GM04503 (cell line): Measurements from ENCODE around the gene MYL2.

ENCODE experiments used
- DNase-seq: peaks from one replicate; pipeline ENCODE4 v3.0.0-alpha.2; 2012; ENCODE audit warnings: low read depth

Gene MYL2

DNA sequence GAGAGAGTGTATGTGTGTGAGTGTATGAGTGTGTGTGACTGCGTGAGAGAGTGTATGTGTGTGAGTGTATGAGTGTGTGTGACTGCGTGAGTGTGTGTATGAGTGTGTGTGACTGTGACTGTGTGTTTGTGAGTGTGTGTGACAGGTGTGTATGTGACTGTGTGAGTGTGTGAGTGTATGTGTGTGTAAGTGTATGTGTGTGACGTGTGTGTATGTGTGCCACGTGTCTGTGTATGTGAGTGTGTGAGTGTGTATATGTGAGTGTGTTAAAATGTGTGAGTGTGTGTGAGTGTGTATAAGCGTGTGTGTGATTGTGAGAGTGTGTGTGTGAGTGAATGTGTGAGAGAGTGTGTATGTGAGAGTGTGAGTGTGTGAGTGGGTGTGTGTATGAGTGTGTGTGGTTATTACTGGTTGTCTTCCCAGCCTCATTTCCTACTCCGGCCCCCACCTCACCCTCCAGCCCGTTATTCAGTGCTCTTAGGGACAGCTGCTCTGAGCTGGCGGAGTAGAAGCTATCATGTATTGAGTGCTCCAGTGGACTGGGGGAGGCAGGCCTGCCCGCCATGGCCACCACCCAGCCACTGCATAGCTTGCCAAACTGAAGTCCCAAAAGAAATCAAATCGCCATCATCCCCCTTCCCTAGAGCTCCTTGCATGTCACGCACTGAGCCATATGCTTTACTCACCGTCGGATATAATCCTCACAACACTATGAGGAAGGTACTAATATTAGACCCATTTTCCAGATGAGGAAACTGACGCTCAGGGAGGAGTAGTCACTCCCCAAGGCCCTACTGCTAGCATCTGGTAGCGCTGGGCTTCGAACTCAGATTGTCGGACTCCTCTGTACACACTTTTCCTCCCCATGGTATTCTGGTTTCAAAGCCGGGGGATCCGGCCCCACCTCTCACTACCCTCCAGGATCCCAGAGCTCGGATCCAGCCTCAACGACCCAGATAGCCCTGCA, 10.3 kb upstream of the MYL2 start:
- no peak for DNase-seq

DNA sequence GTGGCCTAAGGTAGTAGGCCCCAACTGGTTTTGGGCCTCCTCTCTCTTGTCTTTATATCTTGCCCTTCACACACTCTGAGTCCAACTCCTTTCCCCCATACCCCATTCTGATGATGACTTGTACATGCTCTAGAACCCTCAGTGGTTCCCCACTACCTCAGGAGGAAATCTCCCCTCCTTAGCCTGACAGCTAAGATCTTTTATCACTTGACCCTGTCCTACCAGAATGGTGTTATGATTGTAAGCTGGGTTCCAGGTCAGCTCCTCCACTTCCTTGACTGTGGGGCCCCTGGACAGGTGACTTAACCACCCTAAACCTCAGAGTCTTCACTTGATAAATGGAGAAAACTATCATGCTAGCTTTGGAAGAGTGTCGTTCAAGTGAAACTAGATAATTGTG, 9.4 kb upstream of the MYL2 start:
- no peak for DNase-seq

DNA sequence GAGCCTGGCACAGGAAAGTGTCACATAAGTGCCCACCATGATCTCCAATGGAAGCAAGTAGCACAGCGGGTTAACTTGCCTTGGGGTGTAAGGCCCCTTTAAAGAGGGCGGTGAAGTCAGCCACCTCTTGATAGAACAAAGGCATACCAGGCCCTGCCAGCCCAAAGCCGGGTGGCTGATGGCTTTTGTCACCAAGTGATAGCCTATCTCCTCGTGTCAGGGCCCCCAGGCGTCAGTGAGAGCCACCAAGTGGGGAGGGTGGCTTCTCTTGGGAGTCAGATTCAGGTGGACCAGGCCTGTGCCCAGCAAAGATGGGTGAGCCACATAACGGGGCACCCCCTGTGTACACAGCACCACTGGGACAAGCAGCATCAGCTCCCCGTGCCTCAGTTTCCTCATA, 8.3 kb upstream of the MYL2 start:
- no peak for DNase-seq

DNA sequence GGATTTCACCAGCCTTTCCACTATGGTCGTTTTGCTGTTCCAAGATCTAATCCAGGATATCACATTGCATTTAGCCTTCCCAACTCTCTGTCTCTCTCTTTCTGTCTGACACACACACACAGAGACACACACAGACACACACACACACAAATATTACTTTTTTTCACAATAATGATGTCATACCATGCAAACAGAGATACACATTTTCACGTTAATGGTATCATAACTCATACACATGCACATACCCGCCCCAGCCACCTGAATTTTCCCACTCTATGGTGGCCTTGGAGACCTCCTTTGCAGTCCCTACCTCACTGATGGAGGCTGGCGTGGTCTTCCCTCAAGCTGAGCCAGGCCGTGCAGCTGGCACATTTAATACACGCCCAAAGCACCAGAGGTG, 7.2 kb upstream of the MYL2 start:
- no peak for DNase-seq

DNA sequence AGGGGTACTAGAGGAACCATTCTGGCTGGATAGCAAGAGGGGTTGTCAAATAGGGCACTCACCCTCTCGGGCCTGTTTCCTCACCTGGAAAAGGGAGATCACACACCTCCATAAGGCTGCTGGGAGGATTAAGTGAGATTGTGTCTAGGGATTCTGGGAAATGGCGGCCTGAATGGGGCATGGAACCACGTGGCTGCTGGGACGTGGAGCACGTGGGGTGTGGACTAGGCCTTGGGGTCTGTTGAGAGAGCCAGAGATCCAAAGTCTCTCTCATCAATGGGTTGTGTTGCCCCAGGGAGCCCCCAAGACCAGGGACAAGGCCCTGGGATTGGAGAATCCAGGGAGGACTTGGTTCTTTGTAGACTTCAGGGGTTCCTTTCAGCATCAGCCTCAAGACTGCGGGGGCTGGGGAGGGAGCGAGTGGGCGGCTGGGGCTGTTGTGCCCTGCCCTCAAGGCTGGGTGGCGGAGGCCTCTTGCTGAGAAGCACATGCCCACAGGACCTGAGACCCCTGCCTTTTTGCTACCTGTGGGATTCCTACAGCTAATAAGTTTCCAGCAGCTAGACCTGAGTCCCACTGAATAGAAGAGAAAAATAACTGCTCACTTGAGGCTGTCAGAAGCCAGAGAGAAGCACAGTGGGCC, 3.4 kb upstream of the MYL2 start:
- DNase-seq, result no peak

DNA sequence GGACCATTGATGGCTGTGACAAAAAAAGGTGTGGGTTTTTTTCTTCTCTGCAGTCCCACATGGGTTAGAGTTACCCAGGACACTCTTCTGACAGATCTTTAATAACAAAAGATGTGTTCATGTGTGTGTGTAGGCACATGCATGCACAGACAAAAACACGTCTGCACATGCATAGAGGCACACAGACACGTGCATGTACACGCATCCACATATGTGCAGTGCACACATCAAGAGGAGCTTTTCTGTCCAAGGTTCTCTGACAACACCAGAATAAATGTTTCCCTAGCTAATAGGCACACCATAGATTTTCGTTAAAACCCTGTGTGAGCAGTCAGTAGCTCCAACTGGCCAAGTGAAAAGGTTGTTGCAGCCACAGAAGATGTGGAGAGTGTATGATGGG, 2.8 kb upstream of the MYL2 start:
- no peak for DNase-seq

DNA sequence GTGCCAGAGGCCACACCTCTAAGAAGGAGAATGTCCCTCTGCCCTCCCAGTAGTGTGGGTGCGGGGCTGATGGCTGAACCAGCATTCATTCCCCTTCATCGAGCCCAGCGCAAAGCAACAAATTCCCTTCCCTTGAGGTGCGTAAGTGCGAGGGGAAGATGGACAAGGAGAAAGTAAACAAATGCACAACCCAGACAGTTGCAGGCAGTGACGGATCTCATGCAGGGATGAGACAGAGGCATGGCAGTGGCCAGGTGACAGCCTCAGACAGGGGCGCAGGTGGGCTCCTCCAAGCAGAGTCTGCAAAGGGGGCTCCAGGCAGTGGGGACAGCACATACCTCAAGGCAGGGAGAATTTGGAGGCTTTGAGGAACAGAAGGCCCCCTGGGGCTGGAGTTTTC, 2.3 kb upstream of the MYL2 start:
- no peak for DNase-seq

DNA sequence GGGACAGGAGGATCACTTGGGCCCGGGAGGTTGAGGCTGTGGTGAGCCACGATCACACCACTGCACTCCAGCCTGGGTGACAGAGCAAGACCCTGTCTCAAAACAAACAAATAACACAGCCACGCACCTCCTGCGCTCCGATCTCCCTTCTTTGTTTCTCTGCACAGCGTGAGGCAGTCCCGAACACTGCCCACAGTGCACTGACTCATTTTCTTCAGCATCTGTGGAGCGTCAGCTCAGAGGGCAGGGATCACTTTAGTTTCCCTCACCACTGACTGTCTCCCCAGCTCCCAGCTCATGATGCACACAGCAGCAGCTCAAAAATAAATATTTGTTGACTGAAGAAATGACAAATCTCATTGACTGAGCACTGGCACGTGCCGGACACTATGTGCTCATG, 883 bp upstream of the MYL2 start:
- no peak for DNase-seq

DNA sequence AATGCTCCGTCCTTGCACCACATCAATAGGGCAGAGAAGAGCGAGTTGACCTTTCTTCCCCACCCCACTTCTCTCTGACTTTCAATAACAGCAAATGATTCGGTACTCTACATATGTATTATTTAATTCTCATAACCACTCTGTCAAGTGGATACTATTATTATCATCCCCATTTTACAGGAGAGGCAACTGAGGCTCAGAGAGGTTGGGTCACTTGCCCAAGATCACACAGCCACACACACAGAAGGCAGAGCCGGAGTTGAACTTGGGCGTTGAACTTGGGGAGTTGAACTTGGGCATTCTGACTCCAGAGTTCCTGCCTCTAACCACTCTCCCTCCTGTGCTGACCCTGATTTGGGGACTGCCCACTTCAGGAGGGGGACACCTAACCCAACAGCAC, 659 bp downstream of the MYL2 start:
- no peak for DNase-seq

DNA sequence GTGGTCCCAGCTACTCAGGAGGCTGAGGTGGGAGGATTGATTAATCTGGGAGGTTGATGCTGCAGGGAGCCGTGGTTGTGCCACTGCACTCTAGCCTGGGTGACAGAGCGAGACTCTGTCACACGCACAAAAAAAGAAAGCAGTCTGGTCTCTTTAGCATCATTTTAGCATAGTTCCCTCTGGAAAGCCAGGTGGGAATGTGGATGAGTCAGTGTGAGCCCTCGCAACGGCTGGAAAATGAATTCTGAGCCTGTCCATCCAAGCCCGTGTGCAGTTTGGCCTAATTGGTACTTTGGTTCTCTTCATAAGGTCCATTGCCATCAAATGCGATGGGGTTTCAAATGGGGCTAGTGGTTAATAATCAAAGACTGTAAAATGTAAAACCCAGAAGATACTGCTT, 2.4 kb downstream of the MYL2 start:
- no peak for DNase-seq

DNA sequence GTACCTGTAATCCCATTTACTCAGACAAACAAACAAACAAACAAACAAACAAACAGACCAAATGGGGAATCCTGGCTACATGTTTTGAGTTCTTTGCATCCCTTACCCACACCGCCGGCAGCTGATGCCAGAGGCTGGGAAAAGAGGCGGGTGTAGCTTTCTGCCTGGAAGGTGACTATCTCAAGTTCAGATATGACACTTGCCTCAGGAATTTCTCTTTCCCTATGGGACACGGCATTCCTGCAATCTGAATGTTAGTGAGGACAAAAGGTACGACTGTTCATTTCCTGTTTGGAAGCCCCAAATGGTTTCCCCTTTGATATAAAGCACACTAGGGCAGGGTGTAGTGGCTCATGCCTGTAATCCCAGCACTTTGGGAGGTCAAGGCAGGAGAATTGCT, 2.9 kb downstream of the MYL2 start:
- DNase-seq, result no peak

DNA sequence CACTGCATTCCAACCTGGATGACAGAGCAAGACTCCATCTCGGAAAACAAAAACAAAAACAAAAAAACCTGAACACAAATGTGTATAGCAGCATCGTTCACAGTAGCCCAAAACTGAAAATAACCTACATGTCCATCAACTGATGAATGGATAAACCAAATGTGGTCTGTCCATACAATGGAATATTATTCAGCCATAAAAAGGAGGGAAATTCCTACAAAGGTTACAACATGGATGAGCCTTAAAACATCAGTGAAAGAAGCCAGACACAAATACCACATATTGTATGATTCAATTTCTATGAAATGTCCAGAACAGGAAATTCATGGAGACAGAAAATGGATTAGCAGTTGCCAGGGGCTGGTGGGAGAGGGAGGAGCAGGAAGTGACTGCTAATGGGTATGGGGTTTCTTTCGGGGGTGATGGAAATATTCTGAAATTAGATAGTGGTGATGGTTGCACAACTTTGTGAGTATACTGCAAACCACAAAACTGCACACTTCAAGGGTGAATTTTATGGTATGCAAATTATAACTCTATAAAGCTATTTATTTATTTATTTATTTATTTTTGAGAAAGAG, 4.0 kb downstream of the MYL2 start:
- no peak for DNase-seq

DNA sequence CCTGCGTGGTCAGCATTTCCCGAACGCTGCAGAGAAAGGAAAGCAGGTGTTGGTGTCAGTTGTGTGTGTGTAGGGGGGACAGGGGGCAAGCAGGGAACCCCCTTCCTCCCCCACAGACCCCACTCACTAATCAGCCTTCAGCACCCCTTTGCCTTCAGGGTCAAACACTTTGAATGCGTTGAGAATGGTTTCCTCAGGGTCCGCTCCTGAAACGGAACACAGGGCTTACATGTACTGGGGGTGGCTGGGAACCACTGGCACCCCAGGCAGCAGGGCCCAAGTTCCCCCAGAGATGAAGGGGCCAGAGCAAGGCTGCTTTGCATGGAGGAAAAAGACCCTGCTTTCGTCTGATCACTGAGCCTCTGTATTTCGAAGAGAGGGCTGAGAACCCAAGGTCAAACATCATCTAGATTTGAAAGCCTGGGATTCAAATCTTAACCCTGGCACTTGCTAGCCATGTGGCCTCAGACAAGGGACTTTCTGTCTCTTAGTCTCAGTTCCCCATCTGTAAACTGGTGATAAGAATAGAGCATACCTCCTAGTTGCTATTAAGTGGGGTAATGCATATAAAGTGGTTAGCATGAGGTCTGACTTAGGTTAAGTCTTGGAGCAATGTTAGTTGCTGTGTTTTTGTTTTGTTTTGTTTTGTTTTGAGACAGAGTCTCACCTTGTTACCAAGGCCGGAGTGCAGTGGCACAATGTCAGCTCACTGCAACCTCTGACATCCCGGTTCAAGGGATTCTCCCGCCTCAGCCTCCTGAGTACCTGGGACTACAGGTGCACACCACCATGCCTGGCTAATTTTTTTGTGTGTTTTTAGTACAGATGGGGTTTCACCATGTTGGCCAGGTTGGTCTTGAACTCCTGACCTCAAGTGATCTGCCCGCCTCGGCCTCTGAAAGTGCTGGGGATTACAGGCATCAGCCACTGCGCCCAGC, 7.0 kb downstream of the MYL2 start:
- DNase-seq, result no peak

DNA sequence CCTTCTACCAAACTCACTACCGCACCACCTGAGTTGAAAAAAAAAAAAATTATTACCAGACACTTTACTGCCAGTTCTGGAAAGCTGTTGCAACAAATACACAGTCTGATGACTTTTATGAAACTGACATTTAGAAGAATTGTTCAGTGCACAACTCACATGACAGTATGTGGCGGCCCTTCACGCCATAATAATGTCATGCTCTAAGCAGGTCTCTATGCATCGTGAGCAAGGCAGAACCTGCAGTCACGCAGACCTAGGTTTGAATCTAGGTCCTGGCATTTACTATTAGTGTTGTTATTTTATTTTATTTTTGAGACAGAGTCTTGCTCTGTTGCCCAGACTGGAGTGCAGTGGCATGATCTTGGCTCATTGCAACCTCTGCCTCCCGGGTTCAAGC, 8.1 kb downstream of the MYL2 start:
- DNase-seq, result no peak

DNA sequence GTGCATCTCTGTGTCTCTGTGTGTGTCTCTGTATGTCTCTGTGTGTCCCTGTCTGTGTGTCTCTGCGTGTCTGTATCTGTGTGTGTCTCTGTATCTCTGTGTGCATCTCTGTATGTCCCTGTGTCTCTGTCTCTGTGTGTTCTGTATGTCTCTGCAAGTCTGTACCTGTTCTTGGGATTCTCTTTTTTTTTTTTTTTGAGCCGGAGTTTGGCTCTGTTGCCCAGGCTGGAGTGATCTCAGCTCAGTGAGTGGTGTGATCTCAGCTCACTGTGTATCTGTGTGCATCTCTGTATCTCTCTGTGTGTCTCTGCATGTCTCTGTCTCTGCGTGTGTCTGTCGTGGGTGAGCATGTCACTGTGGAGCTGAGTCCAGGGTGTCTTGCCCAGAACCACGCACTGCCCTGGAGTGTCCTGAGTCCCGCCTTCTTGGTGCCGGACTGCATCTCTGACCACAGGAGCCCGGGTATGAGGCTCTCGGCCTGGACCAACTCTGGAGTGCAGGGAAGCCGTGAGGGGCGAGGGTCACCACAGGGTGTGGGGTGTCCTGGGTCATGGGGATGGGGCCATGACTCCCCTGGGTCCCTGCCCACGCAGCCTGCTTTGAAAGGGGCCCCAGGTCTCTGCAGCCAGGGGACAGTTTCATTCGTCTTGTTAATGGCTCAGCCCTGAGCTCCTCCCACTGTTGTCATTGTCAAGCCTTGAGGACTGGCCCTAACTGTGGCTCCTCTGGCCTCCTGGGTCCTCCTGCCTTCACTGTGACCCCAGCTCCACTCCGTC, 11.8 kb downstream of the MYL2 start:
- DNase-seq, result no peak

DNA sequence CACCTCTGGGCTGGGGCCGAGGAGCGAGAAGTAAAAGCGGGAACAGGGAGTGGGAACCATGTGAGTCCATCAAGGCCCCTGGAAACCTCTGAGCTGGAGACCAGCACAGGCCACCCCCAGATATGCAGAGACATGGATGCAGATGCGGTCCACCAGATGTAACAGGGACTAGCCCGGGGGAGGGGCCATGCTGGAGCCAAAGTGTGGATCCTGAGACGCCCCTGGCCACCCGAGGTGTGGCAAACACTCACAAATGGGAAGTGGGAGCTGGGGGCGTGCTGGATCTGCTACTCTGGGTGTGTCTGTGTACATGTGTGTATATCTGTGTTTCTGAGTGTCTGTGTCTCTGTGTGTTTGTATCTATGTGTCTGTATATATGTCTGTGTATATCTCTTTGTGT, 12.8 kb downstream of the MYL2 start:
- DNase-seq, result no peak

DNA sequence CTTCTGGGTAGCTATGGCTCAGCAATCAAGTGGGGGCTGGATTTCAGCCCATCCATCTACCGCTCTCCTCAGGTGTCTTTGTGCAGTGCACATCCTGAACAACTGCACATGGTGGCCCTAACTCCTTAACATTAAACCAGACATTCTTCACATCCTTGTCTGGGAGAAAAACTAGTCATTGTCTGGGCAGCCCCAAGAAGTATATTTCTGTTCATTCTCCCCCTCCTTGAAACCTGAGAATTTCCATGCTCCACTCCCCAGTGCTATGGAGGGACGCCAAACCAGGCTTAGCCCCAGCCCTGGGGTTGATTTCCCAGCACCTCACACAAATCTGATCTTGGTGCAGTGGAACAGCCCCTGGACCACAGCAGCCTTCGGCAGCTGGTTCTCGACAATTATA, 13.4 kb downstream of the MYL2 start:
- DNase-seq, result no peak

DNA sequence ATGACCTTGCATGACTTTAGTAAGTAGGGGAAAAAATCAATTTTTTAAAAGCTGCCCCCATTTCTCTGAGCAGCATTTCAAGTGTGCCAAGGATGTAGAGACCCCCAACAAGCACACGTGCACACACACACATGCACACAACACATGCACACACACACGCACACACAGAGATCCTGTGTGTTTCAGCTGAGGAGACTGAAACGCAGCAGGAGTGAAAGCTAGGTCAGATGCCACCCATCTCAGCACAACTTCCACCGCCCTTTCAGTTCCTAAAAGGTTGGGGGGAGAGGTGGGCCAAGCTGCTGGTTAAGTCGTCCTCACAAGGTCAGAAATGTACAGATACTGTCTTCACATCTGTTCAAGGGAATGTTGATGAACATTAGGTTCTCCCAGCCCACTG, 13.9 kb downstream of the MYL2 start:
- DNase-seq, result no peak

DNA sequence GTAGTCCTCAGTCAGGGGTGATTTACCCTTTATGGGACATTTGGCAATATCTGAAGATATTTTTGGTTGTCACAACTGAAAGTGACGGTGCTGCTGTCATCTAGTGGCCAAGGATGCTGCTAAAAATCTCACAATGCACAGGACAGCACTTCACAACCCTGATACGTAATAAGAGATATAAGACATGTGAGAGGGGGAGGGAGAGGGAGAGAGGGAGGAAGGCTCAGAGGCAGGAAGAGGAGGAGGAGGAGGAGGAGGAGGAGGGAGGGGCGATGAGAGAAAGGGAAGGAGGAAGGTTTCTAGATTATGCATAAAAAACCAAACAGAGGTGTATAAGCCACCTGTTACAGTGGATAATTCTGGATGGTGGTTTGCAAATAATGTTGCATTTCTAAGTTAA, 14.3 kb downstream of the MYL2 start:
- no peak for DNase-seq

DNA sequence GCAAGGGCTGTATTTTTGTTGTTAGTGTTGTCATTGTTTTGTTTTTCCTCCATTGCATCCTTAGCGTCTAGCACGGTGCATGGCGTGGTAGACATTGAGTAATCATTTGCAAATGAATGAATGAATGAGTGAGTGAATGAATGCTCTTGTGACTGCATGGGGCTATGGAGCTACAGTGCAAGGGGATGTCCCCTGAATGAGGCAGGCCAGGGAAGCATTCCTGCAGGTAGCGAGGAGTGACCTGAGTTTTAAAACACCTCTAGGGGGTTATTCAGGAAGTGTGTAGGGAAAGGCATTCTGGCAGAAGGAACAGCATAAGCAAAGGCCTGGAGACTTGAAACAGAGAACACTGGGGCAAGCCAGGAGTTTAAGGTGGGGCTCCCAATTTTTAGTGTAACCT, 16.9 kb downstream of the MYL2 start:
- DNase-seq, result no peak

DNA sequence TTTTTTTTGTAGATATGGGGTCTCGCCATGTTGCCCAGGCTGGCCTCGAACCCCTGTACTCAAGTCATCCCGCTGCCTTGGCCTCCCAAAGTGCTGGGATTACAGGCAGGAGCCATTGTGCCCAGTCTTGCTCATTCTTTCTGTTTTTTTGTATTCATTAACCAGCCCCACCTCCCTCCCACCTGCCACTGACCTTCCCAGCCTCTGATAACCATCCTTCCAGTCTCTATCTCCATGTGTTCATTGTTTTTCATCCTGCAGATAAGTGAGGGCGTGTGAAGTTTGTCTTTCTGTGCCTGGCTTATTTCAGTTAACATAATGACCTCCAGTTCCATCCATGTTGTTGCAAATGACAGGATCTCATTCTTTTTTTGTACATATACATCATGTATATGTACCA, 19.0 kb downstream of the MYL2 start:
- no peak for DNase-seq
